ENCODE data around the gene RPE.

The RPE gene

GRCh38 chr2:210004881-210005280 is 2.4 kb downstream of the RPE start:
- ChIA-PET CTCF (interaction anchor here (0.5 to 1.1 kb wide), 4 partner anchors 18 to 176 kb away, joined by 3 to 4 read pairs (median 4); no protein-coding TSS in a partner anchor), POLR2A (no interaction called here)
- Histone ChIP-seq H3K36me3 (ENCODE audit: control insufficient read depth in 2 of 2, insufficient read depth in 1 of 2, low read length in 2 of 2) (peaks cover 5 to 51% of the 10 kb centered on the region in 2 experiments; a peak in 2 of 3 replicates), H3K9me3 (ENCODE audit: control insufficient read depth, insufficient read depth, low read depth, low read length) (no peaks in the 10 kb centered on the region), H3K4me1 (ENCODE audit: control insufficient read depth, insufficient read depth, low read length) (peaks cover 11% of the 10 kb centered on the region; the same call in 1 of the 2 replicates), H3K4me3 (ENCODE audit: low read depth, low read length) (no peak overlapping the region), H3K27ac (ENCODE audit: extremely low read depth, low read depth, low read length) (no peak overlapping the region)
- TF ChIP-seq, protein P1, sequence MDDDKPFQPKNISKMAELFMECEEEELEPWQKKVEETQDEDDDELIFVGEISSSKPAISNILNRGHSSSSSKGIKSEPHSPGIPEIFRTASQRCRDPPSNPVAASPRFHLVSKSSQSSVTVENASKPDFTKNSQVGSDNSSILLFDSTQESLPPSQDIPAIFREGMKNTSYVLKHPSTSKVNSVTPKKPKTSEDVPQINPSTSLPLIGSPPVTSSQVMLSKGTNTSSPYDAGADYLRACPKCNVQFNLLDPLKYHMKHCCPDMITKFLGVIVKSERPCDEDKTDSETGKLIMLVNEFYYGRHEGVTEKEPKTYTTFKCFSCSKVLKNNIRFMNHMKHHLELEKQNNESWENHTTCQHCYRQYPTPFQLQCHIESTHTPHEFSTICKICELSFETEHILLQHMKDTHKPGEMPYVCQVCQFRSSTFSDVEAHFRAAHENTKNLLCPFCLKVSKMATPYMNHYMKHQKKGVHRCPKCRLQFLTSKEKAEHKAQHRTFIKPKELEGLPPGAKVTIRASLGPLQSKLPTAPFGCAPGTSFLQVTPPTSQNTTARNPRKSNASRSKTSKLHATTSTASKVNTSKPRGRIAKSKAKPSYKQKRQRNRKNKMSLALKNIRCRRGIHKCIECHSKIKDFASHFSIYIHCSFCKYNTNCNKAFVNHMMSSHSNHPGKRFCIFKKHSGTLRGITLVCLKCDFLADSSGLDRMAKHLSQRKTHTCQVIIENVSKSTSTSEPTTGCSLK (tag by site-specific recombination; IDR thresholded peaks at IDR 0.05) = no peak
- TF ChIP-seq RBAK (tag by site-specific recombination; IDR thresholded peaks at IDR 0.05) (no peak), TCF7L2 (IDR thresholded peaks at IDR 0.05; ENCODE audit: borderline replicate concordance, low read depth, low read length) (no peak), BCL11B (tag by site-specific recombination; IDR thresholded peaks at IDR 0.05; ENCODE audit: low read depth) (no peak), ZNF658 (tag by site-specific recombination; IDR thresholded peaks at IDR 0.05) (no peak), ZNF704 (tag by site-specific recombination; IDR thresholded peaks at IDR 0.05) (no peak), ZBTB1 (tag by site-specific recombination; IDR thresholded peaks at IDR 0.05) (no peak), ZSCAN23 (tag by site-specific recombination; IDR thresholded peaks at IDR 0.05) (no peak), ZNF626 (tag by site-specific recombination; IDR thresholded peaks at IDR 0.05) (no peak), ZNF24 (tag by site-specific recombination; IDR thresholded peaks at IDR 0.05) (no peak), ZNF202 (tag by site-specific recombination; IDR thresholded peaks at IDR 0.05; ENCODE audit: borderline replicate concordance) (no peak), BCL6B (tag by site-specific recombination; IDR thresholded peaks at IDR 0.05) (no peak), ZNF664 (tag by site-specific recombination; IDR thresholded peaks at IDR 0.05) (no peak), ZXDB (tag by site-specific recombination; IDR thresholded peaks at IDR 0.05) (no peak), SETDB1 (IDR thresholded peaks at IDR 0.05; ENCODE audit: insufficient read length, low read length) (no peak), ZNF549 (tag by site-specific recombination; IDR thresholded peaks at IDR 0.05) (no peak), ZNF274 (IDR thresholded peaks at IDR 0.05; ENCODE audit: low read length) (no peak), ZNF274 (tag by site-specific recombination; IDR thresholded peaks at IDR 0.05; ENCODE audit: borderline replicate concordance) (no peak), ZNF121 (tag by site-specific recombination; IDR thresholded peaks at IDR 0.05) (no peak), ZBTB17 (tag by site-specific recombination; IDR thresholded peaks at IDR 0.05) (no peak), YY2 (tag by site-specific recombination; IDR thresholded peaks at IDR 0.05) (no peak)

DNA sequence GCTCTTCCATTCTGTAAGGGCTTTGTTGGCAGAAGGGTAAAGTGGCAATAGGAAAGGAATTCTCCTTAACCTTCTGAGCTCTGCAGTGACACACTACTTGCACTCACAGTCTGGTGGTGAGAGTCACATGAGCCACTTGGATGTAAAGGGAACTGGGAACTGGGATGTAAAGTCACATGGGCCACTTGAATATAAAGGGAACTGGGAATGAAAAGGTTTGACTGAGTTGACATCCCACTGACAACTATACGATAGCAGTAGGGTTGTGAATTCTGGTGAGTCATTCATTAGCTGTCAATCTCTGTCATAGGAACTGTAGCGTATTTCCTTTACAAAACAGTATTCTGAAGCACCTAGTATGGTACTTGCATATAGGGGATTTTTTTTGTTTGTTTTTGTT is 5.5 kb downstream of the RPE start:
- Histone ChIP-seq H3K36me3 (ENCODE audit: control insufficient read depth in 2 of 2, insufficient read depth in 1 of 2, low read length in 2 of 2) (peaks cover 24 to 80% of the 10 kb centered on the region in 2 experiments), H3K4me1 (ENCODE audit: control insufficient read depth, insufficient read depth, low read length) (peaks cover 11% of the 10 kb centered on the region; the same call in 1 of the 2 replicates), H3K27ac (ENCODE audit: extremely low read depth, low read depth, low read length) (no peak overlapping the region), H3K9me3 (ENCODE audit: control insufficient read depth, insufficient read depth, low read depth, low read length) (no peaks in the 10 kb centered on the region), H3K4me3 (ENCODE audit: low read depth, low read length) (no peak overlapping the region)
- CTCF ChIA-PET = no interaction called here
- POLR2A ChIA-PET = no interaction called here
- TF ChIP-seq ZNF48 (tag by site-specific recombination; IDR thresholded peaks at IDR 0.05) (no peak), SP2 (tag by site-specific recombination; IDR thresholded peaks at IDR 0.05) (no peak), ZNF560 (tag by site-specific recombination; IDR thresholded peaks at IDR 0.05; ENCODE audit: borderline replicate concordance) (no peak), ZNF514 (tag by site-specific recombination; IDR thresholded peaks at IDR 0.05) (no peak), ZNF433 (tag by site-specific recombination; IDR thresholded peaks at IDR 0.05; ENCODE audit: low read depth) (no peak), ZNF292 (tag by site-specific recombination; IDR thresholded peaks at IDR 0.05; ENCODE audit: borderline replicate concordance, low read depth) (no peak), ZNF398 (tag by site-specific recombination; IDR thresholded peaks at IDR 0.05) (no peak)
- TF ChIP-seq, protein P1 (tag by site-specific recombination; IDR thresholded peaks at IDR 0.05) = no peak
